Thyroid gland (tissue), 4 donors: ENCODE results near the gene DNMT3A.

ENCODE experiments used
- CTCF ChIP-seq, 6 experiments: fragments of 200-600 bp in 3 of 6; fragments of 450-650 bp in 3 of 6; sonication (generic) in 3 of 6; IDR thresholded peaks; one replicate each; pipeline ENCODE4 v1.5.1; 2016 to 2019; ENCODE audit warnings: antibody characterized with exemption in 6 of 6, mild to moderate bottlenecking in 2 of 6, inconsistent platforms in 1 of 6, moderate library complexity in 1 of 6
- POLR2A ChIP-seq, 2 donors: fragments of 450-650 bp; IDR thresholded peaks; one replicate each; pipeline ENCODE4 v1.6.1; 2017; ENCODE audit warnings: antibody characterized with exemption in 2 of 2, mild to moderate bottlenecking in 2 of 2, moderate library complexity in 1 of 2

DNA sequence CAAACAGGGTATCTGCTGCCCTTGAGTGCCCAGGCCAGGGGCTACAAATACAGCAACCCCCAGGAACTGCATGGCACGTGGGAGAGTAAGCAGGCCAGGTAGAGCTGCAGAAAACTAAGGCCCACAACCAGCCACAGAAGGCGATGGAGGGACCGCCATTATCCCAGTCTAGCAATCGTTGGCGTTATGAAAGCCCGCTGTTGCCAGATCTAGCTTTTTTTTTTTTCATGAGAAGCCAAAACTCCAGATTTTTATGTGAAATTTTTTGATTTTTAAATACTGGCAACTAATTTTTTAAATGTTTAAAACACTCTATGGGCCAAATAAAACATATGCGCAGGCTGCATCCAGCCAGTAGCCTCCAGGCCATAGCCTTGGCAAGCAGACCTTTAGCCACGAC, 59.8 kb downstream of the DNMT3A start:
- no peak for TF ChIP-seq CTCF (IDR thresholded peaks at IDR 0.05)
- TF ChIP-seq POLR2A (IDR thresholded peaks at IDR 0.05), result no peak
